Heart left ventricle (tissue), 13 donors: ENCODE data around the gene LTB4R.

Source experiments
- POLR2A ChIP-seq, 2 donors: fragments of 450-650 bp; IDR thresholded peaks; one replicate each; pipeline ENCODE4 v1.6.1; 2017; ENCODE audit warnings: antibody characterized with exemption in 2 of 2, mild to moderate bottlenecking in 2 of 2, moderate library complexity in 2 of 2
- TF ChIP-seq, protein P1 (sequence below), 12 donors: fragments of 200-600 bp; sonication (generic) in 4 of 12; IDR thresholded peaks; one replicate each; pipeline versions ENCODE4 v1.5.0 to v1.8.0; 2018 to 2022; ENCODE audit warnings: antibody characterized with exemption in 12 of 12, mild to moderate bottlenecking in 5 of 12
- donor health status: ischemic (EF 13 %, LVEDD 7.1; RV severe dilation, severe dysfunction).
- donor health status: DM: no; HTN: yes; CAD: no.
- donor health status: DM: no; HTN: no; CAD: no.
- donor health status: ischemic (EF 25% LVEDD 6.9; RV normal size, moderate dysfunction).
- donor health status: ischemic (EF 25% LVEDD 5.7; RV mildly dilated, moderate dysfunction).
- donor health status: ischemic (EF 35%, LVEDD 5.7; RV mildly dilated, moderate dysfunction).
- donor health status: nonischemic (EF 11% LVEDD 7.7; RV severe dilation, severe dysfunction).
- donor health status: DM: yes; HTN: yes; CAD: no.
- donor health status: PGD.
- donor health status: ischemic (EF 29% LVEDD 5.4; RV normal size, mild dysfunction).
- donor health status: nonischemic (EF 23%, LVEDD 6.1; RV moderate dilation, normal function).

DNA sequence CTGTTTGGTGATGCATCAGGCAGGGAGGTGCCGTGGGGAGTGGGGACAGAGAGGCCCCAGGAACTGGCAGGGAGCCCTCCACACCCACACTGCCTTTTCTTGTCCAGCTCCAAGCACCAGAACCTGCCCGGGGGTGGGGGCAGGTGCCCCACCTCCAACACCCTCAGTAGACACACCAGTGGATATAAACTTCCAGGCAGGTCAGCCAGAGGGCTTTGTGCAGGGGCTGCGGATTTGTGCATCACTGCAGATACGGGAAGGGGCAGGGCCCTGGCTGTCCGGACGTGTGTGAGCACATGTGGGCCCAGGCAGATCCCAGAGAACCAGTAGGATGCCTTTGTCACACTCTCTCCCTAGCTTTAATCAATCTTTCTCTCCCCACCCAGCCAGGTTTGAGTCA lies 47.0 kb upstream of the LTB4R start:
- TF ChIP-seq, protein P1, sequence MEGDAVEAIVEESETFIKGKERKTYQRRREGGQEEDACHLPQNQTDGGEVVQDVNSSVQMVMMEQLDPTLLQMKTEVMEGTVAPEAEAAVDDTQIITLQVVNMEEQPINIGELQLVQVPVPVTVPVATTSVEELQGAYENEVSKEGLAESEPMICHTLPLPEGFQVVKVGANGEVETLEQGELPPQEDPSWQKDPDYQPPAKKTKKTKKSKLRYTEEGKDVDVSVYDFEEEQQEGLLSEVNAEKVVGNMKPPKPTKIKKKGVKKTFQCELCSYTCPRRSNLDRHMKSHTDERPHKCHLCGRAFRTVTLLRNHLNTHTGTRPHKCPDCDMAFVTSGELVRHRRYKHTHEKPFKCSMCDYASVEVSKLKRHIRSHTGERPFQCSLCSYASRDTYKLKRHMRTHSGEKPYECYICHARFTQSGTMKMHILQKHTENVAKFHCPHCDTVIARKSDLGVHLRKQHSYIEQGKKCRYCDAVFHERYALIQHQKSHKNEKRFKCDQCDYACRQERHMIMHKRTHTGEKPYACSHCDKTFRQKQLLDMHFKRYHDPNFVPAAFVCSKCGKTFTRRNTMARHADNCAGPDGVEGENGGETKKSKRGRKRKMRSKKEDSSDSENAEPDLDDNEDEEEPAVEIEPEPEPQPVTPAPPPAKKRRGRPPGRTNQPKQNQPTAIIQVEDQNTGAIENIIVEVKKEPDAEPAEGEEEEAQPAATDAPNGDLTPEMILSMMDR (IDR thresholded peaks at IDR 0.05): no peak
- TF ChIP-seq POLR2A (IDR thresholded peaks at IDR 0.05): no peak
